GM21423 (cell line): ENCODE data around the gene SRCAP.
"Not testable (repeated sequence)": the region's sequence is repeated elsewhere in the genome, so short reads cannot be mapped to it uniquely, and the experiment has no call there.

ENCODE experiments used
- ATAC-seq: cut with Tn5 transposase; IDR thresholded peaks from one replicate; pipeline ENCODE4 v1.9.1; 2021; ENCODE audit warnings: mild to moderate bottlenecking, moderate library complexity; ENCODE audit not compliant: unreplicated experiment

Gene SRCAP

GRCh38 chr16:30697264-30698138, 1.5 kb upstream of the SRCAP start:
- ATAC-seq: peak; percentile 87

- peak; percentile 61 for ATAC-seq
Observed at GRCh38 chr16:30698139-30698815, 694 bp upstream of the SRCAP start.

DNA sequence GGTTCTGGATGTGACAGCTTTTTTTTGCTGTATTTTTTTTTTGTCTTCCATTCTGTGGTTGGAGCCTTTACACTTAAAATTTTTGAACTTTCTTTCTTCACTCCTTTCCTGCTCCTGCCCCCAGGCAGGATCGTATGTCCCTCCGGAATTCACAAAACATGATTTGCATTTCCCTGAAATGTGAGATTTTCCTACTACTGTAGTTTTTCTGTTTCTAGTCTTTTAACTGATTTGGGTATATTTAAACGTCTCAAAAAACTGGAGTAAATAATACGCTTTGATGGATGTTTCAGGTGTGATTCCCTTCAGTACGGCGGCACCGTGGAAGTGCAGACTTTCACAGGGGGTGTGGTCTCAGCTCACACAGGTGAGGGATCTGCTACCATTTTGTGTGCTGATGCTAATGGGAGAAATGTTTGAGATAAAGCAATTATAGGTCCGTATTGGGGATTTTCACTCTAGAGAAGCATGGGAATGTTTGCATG, 686 bp downstream of the SRCAP start:
- ATAC-seq: no peak

DNA sequence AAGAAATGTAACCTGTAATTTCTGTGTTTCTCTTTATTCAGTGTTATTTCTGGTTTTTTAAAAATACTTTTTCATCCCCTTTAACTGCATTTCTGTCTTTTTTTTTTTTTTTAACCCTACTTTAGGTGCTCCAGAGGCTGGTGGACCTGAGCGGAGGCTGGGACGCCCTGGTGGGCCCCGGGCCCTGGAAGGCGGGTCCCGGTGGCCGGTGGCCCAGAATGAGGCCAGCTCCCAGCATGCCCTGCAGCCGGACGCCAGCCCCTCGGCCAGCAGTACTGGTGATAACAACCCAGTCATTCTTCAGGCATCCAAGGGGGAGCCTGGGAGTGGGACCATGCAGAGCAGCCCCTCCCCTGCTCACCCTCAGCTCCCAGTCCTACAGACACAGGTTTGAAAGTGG, 1.5 kb downstream of the SRCAP start:
- ATAC-seq: no peak

DNA sequence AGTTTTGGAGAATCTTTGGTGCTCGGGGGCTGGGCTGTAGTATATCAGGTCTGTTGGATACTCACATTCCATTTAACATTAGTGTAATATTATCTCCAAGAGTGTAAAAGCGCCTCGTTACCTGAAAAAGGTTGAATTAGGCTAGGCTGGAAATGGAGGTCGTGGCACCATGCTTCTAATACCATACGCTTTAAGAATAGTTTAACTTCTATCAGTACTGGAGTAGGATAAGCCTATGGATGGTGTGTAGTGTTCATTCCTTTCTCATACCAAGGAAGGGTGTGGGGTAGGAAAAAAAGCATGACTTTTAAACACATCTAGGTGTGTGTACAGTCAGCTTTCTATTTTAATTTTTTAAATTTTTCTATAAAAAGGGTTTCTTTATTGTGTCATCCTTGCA, 2.0 kb downstream of the SRCAP start:
- ATAC-seq: no peak

- not testable (repeated sequence) for ATAC-seq
Observed at GRCh38 chr16:30703071-30703470, 4.1 kb downstream of the SRCAP start.

DNA sequence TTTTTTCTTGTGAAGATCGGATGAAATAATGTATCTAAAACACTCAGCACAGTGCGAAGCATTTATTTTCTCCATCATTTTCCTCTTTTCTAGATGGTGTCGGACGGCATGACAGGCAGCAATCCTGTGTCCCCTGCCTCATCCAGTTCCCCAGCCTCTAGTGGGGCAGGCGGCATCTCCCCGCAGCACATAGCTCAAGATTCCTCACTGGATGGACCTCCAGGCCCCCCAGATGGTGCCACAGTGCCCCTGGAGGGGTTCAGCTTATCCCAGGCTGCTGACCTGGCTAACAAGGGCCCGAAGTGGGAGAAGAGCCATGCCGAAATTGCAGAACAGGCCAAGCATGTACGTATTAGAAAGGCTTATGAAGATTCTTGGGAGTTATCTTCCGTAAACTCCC, 5.0 kb downstream of the SRCAP start:
- ATAC-seq: no peak

DNA sequence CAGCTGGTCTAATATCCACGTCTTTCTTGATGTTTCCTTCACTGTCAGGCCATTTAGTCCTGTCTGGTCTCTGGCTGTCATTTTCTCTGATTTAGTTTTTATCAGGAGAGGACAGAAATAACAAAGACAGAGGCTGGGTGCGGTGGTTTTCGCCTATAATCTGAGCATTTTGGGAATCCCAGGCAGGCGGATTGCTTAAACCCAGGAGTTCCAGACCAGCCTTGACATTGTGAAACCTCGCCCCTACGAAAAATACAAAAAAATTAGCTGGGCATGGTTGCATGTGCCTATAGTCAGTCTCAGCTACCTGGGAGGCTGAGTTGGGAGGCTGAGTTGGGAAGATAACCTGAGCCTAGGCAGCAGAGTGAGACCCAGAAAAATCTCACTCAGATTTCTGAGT, 7.1 kb downstream of the SRCAP start:
- no peak for ATAC-seq

DNA sequence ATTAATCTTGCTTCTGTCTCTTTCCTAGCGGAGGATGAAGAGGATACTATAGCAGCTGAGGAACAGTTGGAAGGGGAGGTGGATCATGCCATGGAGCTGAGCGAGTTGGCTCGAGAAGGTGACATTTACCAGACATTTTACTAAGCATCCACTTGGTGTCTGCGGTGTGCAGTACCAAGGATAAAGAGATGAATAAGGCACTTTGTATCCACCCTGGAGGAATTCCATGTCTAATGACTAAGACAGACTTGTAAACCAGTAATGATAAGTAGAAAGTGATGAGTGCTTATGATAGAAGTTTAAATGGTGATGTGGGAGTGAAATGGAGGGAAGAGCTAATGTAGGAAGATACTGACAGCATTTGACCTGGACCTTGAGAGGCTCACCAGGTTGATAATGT, 12.0 kb downstream of the SRCAP start:
- ATAC-seq: no peak

GRCh38 chr16:30711712-30712111, 12.7 kb downstream of the SRCAP start:
- no peak for ATAC-seq

DNA sequence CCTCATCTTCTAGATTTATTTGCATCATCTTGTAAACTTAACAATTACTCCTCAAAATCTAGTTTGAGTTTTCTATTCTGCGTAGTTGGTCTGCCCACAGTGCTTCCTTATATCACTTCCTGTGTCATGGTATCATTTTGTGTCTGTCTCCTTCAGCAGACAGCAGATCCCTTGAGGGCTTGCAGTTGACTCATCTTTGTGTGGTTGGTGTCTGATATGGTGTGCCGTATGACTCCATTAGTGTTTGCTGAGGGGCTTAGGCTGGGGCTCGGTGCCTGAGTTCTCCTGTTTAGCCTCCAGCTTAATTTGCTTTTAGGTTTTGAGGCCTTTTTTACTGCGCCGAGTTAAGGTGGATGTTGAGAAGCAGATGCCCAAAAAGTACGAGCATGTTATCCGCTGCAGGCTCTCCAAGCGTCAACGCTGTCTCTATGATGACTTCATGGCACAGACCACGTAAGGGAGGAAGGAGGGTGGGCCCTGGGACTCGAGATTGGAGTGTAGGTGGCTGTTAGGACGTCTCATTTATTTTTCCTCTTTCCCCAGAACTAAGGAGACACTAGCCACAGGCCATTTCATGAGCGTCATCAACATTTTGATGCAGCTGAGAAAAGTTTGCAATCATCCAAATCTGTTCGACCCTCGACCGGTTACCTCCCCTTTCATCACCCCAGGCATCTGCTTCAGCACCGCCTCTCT, 16.9 kb downstream of the SRCAP start:
- ATAC-seq: no peak

DNA sequence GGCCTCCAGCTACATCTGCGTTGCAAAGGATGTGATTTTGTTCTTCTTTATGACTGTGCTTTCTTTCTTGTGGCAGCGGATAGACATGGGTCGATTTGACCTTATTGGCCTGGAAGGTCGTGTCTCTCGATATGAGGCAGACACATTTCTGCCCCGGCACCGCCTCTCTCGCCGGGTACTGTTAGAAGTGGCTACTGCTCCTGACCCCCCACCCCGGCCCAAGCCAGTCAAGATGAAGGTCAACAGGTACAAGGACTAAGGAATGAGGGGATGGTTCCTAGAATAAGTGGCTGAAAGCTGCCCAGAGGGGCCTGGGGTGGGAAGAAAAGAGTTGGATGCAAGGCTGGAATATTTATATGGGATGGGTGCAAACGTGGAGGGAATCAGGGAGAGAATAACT, 21.1 kb downstream of the SRCAP start:
- no peak for ATAC-seq

DNA sequence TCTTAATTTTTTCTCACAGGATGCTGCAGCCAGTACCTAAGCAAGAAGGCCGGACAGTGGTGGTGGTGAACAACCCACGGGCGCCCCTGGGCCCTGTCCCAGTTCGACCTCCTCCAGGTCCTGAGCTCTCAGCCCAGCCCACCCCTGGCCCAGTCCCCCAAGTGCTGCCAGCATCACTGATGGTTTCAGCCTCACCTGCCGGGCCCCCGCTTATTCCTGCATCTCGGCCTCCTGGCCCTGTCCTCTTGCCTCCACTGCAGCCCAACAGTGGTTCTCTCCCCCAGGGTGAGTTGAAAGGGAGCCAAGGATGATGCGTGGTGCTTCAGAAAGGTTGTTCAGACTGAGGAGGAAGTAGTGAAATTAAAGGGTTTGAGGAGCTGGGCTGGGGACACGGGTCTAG, 21.7 kb downstream of the SRCAP start:
- ATAC-seq: no peak

DNA sequence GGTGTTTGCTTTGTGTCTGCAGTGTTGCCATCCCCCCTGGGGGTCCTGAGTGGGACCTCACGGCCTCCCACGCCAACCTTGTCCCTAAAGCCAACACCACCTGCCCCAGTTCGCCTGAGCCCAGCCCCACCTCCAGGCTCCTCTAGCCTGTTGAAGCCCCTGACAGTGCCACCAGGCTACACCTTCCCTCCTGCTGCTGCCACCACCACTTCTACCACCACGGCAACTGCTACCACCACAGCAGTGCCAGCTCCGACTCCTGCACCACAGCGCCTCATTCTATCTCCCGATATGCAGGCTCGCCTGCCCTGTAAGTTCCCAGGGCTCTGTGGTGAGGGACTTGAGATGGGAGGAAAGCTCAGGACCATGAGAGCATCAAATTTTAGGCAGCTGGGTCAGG, 22.2 kb downstream of the SRCAP start:
- no peak for ATAC-seq

DNA sequence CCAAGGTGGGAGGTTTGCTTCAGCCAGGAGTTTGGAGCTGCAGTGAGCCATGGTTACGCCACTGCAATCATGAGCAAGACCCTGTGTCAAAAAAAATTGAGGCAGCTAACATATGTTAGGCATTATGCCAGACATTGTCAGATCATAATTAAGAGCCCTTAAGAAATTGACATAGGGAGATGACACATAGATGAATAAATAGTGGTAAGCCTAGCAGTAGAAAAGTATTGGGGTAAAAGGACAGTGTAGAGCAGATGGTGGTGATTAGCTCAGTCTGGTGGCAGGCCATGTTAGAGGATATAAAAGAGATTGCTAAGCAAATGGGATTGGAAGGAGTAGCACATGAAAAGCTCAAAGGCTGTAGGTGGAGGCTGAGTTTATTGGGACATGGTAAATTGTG, 22.6 kb downstream of the SRCAP start:
- ATAC-seq: no peak

GRCh38 chr16:30722443-30722842, 23.5 kb downstream of the SRCAP start:
- no peak for ATAC-seq

GRCh38 chr16:30722916-30723315, 23.9 kb downstream of the SRCAP start:
- ATAC-seq: no peak

DNA sequence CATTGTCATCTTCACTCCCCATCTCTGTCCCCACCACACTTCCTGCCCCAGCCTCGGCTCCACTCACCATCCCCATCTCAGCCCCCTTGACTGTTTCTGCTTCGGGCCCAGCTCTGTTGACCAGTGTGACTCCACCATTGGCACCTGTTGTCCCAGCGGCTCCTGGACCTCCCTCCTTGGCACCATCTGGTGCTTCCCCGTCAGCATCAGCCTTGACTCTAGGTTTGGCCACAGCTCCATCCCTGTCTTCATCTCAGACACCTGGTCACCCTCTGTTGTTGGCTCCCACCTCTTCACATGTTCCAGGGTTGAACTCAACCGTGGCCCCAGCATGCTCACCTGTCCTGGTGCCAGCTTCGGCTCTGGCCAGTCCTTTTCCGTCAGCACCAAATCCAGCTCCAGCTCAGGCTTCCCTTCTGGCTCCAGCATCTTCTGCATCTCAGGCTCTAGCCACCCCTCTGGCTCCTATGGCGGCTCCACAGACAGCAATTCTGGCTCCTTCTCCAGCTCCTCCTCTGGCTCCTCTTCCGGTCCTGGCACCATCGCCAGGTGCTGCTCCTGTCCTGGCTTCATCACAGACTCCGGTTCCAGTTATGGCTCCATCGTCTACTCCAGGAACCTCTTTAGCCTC, 24.9 kb downstream of the SRCAP start:
- ATAC-seq: no peak

DNA sequence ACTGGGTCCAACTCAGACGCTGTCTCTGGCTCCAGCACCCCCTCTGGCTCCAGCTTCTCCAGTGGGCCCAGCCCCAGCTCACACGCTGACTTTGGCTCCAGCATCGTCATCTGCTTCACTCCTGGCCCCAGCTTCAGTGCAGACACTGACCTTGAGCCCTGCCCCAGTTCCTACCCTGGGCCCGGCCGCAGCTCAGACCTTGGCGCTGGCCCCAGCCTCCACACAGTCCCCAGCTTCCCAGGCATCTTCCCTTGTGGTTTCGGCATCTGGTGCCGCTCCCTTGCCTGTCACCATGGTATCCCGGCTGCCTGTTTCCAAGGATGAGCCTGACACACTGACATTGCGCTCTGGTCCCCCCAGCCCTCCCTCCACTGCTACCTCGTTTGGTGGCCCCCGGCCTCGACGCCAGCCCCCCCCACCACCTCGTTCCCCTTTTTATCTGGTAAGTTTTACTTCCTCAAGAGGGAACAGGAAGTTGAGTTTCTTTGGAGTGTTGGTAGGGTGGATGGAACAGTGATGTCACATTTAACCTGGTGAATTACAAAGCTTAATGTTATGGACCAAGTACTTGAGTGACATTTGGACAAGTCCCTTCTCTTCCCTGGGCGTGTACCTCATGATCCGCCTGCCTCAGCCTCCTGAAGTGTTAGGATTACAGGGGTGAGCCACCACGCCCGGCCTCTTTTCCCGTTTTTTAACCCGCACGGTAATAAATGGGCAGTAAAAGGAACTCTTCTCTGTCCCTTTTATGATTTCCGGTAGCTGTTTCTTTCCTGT, 25.9 kb downstream of the SRCAP start:
- ATAC-seq: no peak

GRCh38 chr16:30725418-30725792, 26.4 kb downstream of the SRCAP start:
- ATAC-seq: no peak
